ENCODE measurements around the gene GLCE. TPM values are rescaled to one million over a fixed set of nuclear protein-coding genes. Genes with fewer than 3 reads are reported as not detected.
"Not testable (repeated sequence)": the region's sequence is repeated elsewhere in the genome, so short reads cannot be mapped to it uniquely, and the experiment has no call there.

GLCE gene
- total RNA-seq, 3 donors from 2014 or later = 3.8 to 5.4 (median 4.8) TPM

GRCh38 chr15:69272891-69273290 is 112.5 kb downstream of the GLCE start:
- no peaks in the 10 kb centered on the region for H3K27me3 Mint-ChIP-seq (ENCODE audit: low read depth)
- DNase-seq = no peak
- ATAC-seq = no peak
- H3K4me3 Mint-ChIP-seq = no peak overlapping the region
- H3K9me3 Mint-ChIP-seq = no peaks in the 10 kb centered on the region
- peaks cover 4% of the 10 kb centered on the region for H3K36me3 Mint-ChIP-seq (ENCODE audit: insufficient read depth)
- H3K4me1 Mint-ChIP-seq (ENCODE audit: low read depth) = no peaks in the 10 kb centered on the region

- Mint-ChIP-seq H3K4me3 (no peak overlapping the region), H3K36me3 (ENCODE audit: insufficient read depth) (no peaks in the 10 kb centered on the region), H3K27me3 (ENCODE audit: low read depth) (no peaks in the 10 kb centered on the region)
These were observed 114.7 kb downstream of the GLCE start for GRCh38 chr15:69275074-69275670.

GRCh38 chr15:69275933-69276560 is 115.6 kb downstream of the GLCE start:
- Mint-ChIP-seq H3K27me3 (ENCODE audit: low read depth) (no peaks in the 10 kb centered on the region), H3K9me3 (no peaks in the 10 kb centered on the region), H3K36me3 (ENCODE audit: insufficient read depth) (no peaks in the 10 kb centered on the region), H3K4me1 (ENCODE audit: low read depth) (no peaks in the 10 kb centered on the region), H3K4me3 (no peak overlapping the region)
- ATAC-seq (no peak), DNase-seq (no peak)

More at GRCh38 chr15:69275074-69275670, 114.7 kb downstream of the GLCE start:
- no peak for ATAC-seq
- no peak for DNase-seq
- Mint-ChIP-seq H3K9me3 (no peaks in the 10 kb centered on the region), H3K4me1 (ENCODE audit: low read depth) (no peaks in the 10 kb centered on the region)

GRCh38 chr15:69277316-69277715 is 116.9 kb downstream of the GLCE start:
- H3K4me3 Mint-ChIP-seq = no peak overlapping the region
- no peak for DNase-seq
- H3K27me3 Mint-ChIP-seq (ENCODE audit: low read depth) = no peaks in the 10 kb centered on the region
- ATAC-seq = no peak
- no peaks in the 10 kb centered on the region for H3K9me3 Mint-ChIP-seq
- H3K4me1 Mint-ChIP-seq (ENCODE audit: low read depth) = no peaks in the 10 kb centered on the region
- H3K36me3 Mint-ChIP-seq (ENCODE audit: insufficient read depth) = no peaks in the 10 kb centered on the region

- no peaks in the 10 kb centered on the region for H3K9me3 Mint-ChIP-seq
- no peaks in the 10 kb centered on the region for H3K36me3 Mint-ChIP-seq (ENCODE audit: insufficient read depth)
- H3K27me3 Mint-ChIP-seq (ENCODE audit: low read depth) = peaks cover 3% of the 10 kb centered on the region
- no peaks in the 10 kb centered on the region for H3K4me1 Mint-ChIP-seq (ENCODE audit: low read depth)
- ATAC-seq = no peak
- DNase-seq = no peak
- no peak overlapping the region for H3K4me3 Mint-ChIP-seq
These were observed 119.2 kb downstream of the GLCE start for GRCh38 chr15:69279636-69280035.

GRCh38 chr15:69280783-69281182 is 120.3 kb downstream of the GLCE start:
- DNase-seq = no peak
- H3K36me3 Mint-ChIP-seq (ENCODE audit: insufficient read depth) = no peaks in the 10 kb centered on the region
- H3K27me3 Mint-ChIP-seq (ENCODE audit: low read depth) = peaks cover 3% of the 10 kb centered on the region
- H3K4me3 Mint-ChIP-seq = no peak overlapping the region
- no peaks in the 10 kb centered on the region for H3K4me1 Mint-ChIP-seq (ENCODE audit: low read depth)
- no peak for ATAC-seq
- no peaks in the 10 kb centered on the region for H3K9me3 Mint-ChIP-seq

GRCh38 chr15:69282104-69282743 is 121.8 kb downstream of the GLCE start:
- H3K4me3 Mint-ChIP-seq = no peak overlapping the region
- DNase-seq (no peak), ATAC-seq (no peak)
- H3K9me3 Mint-ChIP-seq = no peaks in the 10 kb centered on the region
- H3K4me1 Mint-ChIP-seq (ENCODE audit: low read depth) = no peaks in the 10 kb centered on the region
- H3K27me3 Mint-ChIP-seq (ENCODE audit: low read depth) = peaks cover 3% of the 10 kb centered on the region
- no peaks in the 10 kb centered on the region for H3K36me3 Mint-ChIP-seq (ENCODE audit: insufficient read depth)

- Mint-ChIP-seq H3K9me3 (no peaks in the 10 kb centered on the region), H3K27me3 (ENCODE audit: low read depth) (peaks cover 3% of the 10 kb centered on the region), H3K4me3 (no peak overlapping the region), H3K36me3 (ENCODE audit: insufficient read depth) (no peaks in the 10 kb centered on the region), H3K4me1 (ENCODE audit: low read depth) (no peaks in the 10 kb centered on the region)
- ATAC-seq (no peak), DNase-seq (no peak)
These were observed 125.4 kb downstream of the GLCE start for GRCh38 chr15:69285834-69286233.

GRCh38 chr15:69288011-69288410 is 127.6 kb downstream of the GLCE start:
- Mint-ChIP-seq H3K9me3 (no peaks in the 10 kb centered on the region), H3K4me1 (ENCODE audit: low read depth) (no peaks in the 10 kb centered on the region), H3K36me3 (ENCODE audit: insufficient read depth) (no peaks in the 10 kb centered on the region), H3K27me3 (ENCODE audit: low read depth) (peaks cover 3% of the 10 kb centered on the region), H3K4me3 (no peak overlapping the region)
- ATAC-seq = no peak
- no peak for DNase-seq

GRCh38 chr15:69288531-69289341 is 128.3 kb downstream of the GLCE start:
- H3K4me1 Mint-ChIP-seq (ENCODE audit: low read depth) = no peaks in the 10 kb centered on the region
- H3K27me3 Mint-ChIP-seq (ENCODE audit: low read depth) = peaks cover 2% of the 10 kb centered on the region
- no peaks in the 10 kb centered on the region for H3K9me3 Mint-ChIP-seq
- H3K4me3 Mint-ChIP-seq = no peak overlapping the region
- no peak for ATAC-seq
- no peak for DNase-seq
- H3K36me3 Mint-ChIP-seq (ENCODE audit: insufficient read depth) = no peaks in the 10 kb centered on the region

- H3K4me3 Mint-ChIP-seq = no peak overlapping the region
- H3K4me1 Mint-ChIP-seq (ENCODE audit: low read depth) = no peaks in the 10 kb centered on the region
- no peaks in the 10 kb centered on the region for H3K27me3 Mint-ChIP-seq (ENCODE audit: low read depth)
- H3K9me3 Mint-ChIP-seq = no peaks in the 10 kb centered on the region
- DNase-seq = no peak
- ATAC-seq = no peak
- no peaks in the 10 kb centered on the region for H3K36me3 Mint-ChIP-seq (ENCODE audit: insufficient read depth)
These were observed 129.1 kb downstream of the GLCE start for GRCh38 chr15:69289342-69290146.

- ATAC-seq (no peak), DNase-seq (no peak)
- peaks cover 4% of the 10 kb centered on the region for H3K27me3 Mint-ChIP-seq (ENCODE audit: low read depth)
- no peaks in the 10 kb centered on the region for H3K4me1 Mint-ChIP-seq (ENCODE audit: low read depth)
- H3K36me3 Mint-ChIP-seq (ENCODE audit: insufficient read depth) = no peaks in the 10 kb centered on the region
- no peaks in the 10 kb centered on the region for H3K9me3 Mint-ChIP-seq
- H3K4me3 Mint-ChIP-seq = no peak overlapping the region
These were observed 130.1 kb downstream of the GLCE start for GRCh38 chr15:69290346-69291164.

GRCh38 chr15:69291651-69292050 is 131.2 kb downstream of the GLCE start:
- peaks cover 10% of the 10 kb centered on the region for H3K27me3 Mint-ChIP-seq (ENCODE audit: low read depth)
- H3K4me1 Mint-ChIP-seq (ENCODE audit: low read depth); H3K4me3 Mint-ChIP-seq; H3K9me3 Mint-ChIP-seq; DNase-seq; ATAC-seq; H3K36me3 Mint-ChIP-seq (ENCODE audit: insufficient read depth): not testable (repeated sequence)
